WERI-Rb-1 (cell line): ENCODE results near the gene SLC40A1.

Source experiments
- DNase-seq: peaks from one replicate; pipeline ENCODE4 v3.0.0-alpha.2; 2020
- H3K27ac ChIP-seq: fragments of 250-450 bp; sonication (Bioruptor Pico); 2 replicates; pipeline ENCODE4 v1.5.1; 2020; ENCODE audit warnings: mild to moderate bottlenecking, moderate library complexity
- H3K27me3 ChIP-seq: fragments of 250-450 bp; sonication (Bioruptor Pico); 2 replicates; pipeline ENCODE4 v1.5.1; 2021; ENCODE audit warnings: mild to moderate bottlenecking, low read depth, moderate library complexity; ENCODE audit not compliant: insufficient read depth, severe bottlenecking
- H3K36me3 ChIP-seq: fragments of 250-450 bp; sonication (Bioruptor Pico); 2 replicates; pipeline ENCODE4 v1.5.1; 2020; ENCODE audit warnings: mild to moderate bottlenecking, moderate library complexity
- H3K4me3 ChIP-seq: 2 replicates; pipeline ENCODE4 v1.5.1; 2011; ENCODE audit warnings: low read depth, mild to moderate bottlenecking, control low read depth, low read length
- H3K9me3 ChIP-seq: fragments of 250-450 bp; sonication (Bioruptor Pico); 2 replicates; pipeline ENCODE4 v1.5.1; 2021; ENCODE audit warnings: mild to moderate bottlenecking, moderate library complexity; ENCODE audit not compliant: severe bottlenecking
- CTCF ChIP-seq: IDR thresholded peaks from 2 replicates; pipeline ENCODE4 v1.5.1; 2011; ENCODE audit warnings: low read depth, mild to moderate bottlenecking, control low read depth, inconsistent platforms, low read length

The SLC40A1 gene

GRCh38 chr2:189595417-189595816 lies 14.8 kb upstream of the SLC40A1 start:
- no peak for DNase-seq
- H3K36me3 ChIP-seq = no peaks in the 10 kb centered on the region
- no peak for TF ChIP-seq CTCF
- H3K4me3 ChIP-seq = no peak overlapping the region
- no peak overlapping the region for H3K27ac ChIP-seq
- H3K9me3 ChIP-seq = no peaks in the 10 kb centered on the region
- H3K27me3 ChIP-seq = no peaks in the 10 kb centered on the region

GRCh38 chr2:189594305-189594704 lies 13.7 kb upstream of the SLC40A1 start:
- Histone ChIP-seq H3K4me3 (no peak overlapping the region), H3K27me3 (no peaks in the 10 kb centered on the region), H3K9me3 (no peaks in the 10 kb centered on the region), H3K27ac (no peak overlapping the region), H3K36me3 (no peaks in the 10 kb centered on the region)
- DNase-seq = no peak
- TF ChIP-seq CTCF = no peak

GRCh38 chr2:189593115-189593514 lies 12.5 kb upstream of the SLC40A1 start:
- DNase-seq = no peak
- Histone ChIP-seq H3K27me3 (no peaks in the 10 kb centered on the region), H3K27ac (no peak overlapping the region), H3K4me3 (no peak overlapping the region), H3K9me3 (no peaks in the 10 kb centered on the region), H3K36me3 (no peaks in the 10 kb centered on the region)
- TF ChIP-seq CTCF = no peak

GRCh38 chr2:189592353-189592984 lies 11.9 kb upstream of the SLC40A1 start:
- no peak for TF ChIP-seq CTCF
- no peak overlapping the region for H3K27ac ChIP-seq
- no peaks in the 10 kb centered on the region for H3K36me3 ChIP-seq
- no peak for DNase-seq
- no peaks in the 10 kb centered on the region for H3K27me3 ChIP-seq
- no peaks in the 10 kb centered on the region for H3K9me3 ChIP-seq
- no peak overlapping the region for H3K4me3 ChIP-seq

- DNase-seq = no peak
- Histone ChIP-seq H3K27me3 (no peaks in the 10 kb centered on the region), H3K9me3 (no peaks in the 10 kb centered on the region), H3K36me3 (no peaks in the 10 kb centered on the region), H3K27ac (no peak overlapping the region), H3K4me3 (no peak overlapping the region)
- no peak for TF ChIP-seq CTCF
Observed at GRCh38 chr2:189587780-189588179, 7.2 kb upstream of the SLC40A1 start.

GRCh38 chr2:189585226-189585756 lies 4.7 kb upstream of the SLC40A1 start:
- no peaks in the 10 kb centered on the region for H3K36me3 ChIP-seq
- H3K9me3 ChIP-seq = no peaks in the 10 kb centered on the region
- no peaks in the 10 kb centered on the region for H3K27me3 ChIP-seq
- no peak for TF ChIP-seq CTCF
- no peak overlapping the region for H3K27ac ChIP-seq
- no peak for DNase-seq
- H3K4me3 ChIP-seq = no peak overlapping the region
